K562 (cell line): ENCODE measurements around the gene LY6G6C. TPM values are rescaled to one million over a fixed set of nuclear protein-coding genes. Genes with fewer than 3 reads are reported as not detected.

ENCODE experiments used
- ARHGAP35 ChIP-seq: fragments of 450-650 bp; IDR thresholded peaks from 2 replicates; pipeline ENCODE4 v1.6.1; 2018; ENCODE audit not compliant: partially characterized antibody
- ELF2 ChIP-seq: fragments of 250-450 bp; sonication (Bioruptor Pico); IDR thresholded peaks from 2 replicates; pipeline ENCODE4 v1.5.0; 2021; ENCODE audit warnings: mild to moderate bottlenecking
- GTF2F1 ChIP-seq: IDR thresholded peaks from 2 replicates; pipeline ENCODE4 v1.6.1; 2011; ENCODE audit warnings: low read depth, low read length, improper control_type of control experiment
- KLF1 ChIP-seq: fragments of 450-650 bp; IDR thresholded peaks from 2 replicates; pipeline ENCODE4 v1.6.1; 2016; ENCODE audit warnings: missing genetic modification characterization, missing compliant biosample characterization
- KLF13 ChIP-seq: fragments of 450-650 bp; IDR thresholded peaks from 2 replicates; pipeline ENCODE4 v1.6.1; 2016; ENCODE audit warnings: missing genetic modification characterization, low read depth, mild to moderate bottlenecking, missing compliant biosample characterization, moderate library complexity, borderline replicate concordance
- KLF6 ChIP-seq: fragments of 250-450 bp; sonication (Bioruptor Pico); IDR thresholded peaks from 2 replicates; pipeline ENCODE4 v1.4.0; 2020; ENCODE audit warnings: mild to moderate bottlenecking, moderate library complexity, borderline replicate concordance
- LARP7 ChIP-seq: fragments of 450-650 bp; IDR thresholded peaks from 2 replicates; pipeline ENCODE4 v1.6.1; 2016
- MTA2 ChIP-seq: fragments of 450-650 bp; IDR thresholded peaks from 2 replicates; pipeline ENCODE4 v1.6.1; 2016; ENCODE audit warnings: low read depth
- MTF1 ChIP-seq: fragments of 250-450 bp; sonication (Bioruptor Pico); IDR thresholded peaks from 2 replicates; pipeline ENCODE4 v1.9.0; 2021; ENCODE audit warnings: moderate library complexity, mild to moderate bottlenecking, inconsistent platforms, borderline replicate concordance
- NR1H2 ChIP-seq: sonication (generic); formaldehyde crosslinking; IDR thresholded peaks from 2 replicates; pipeline ENCODE4 v1.4.0; 2020; ENCODE audit warnings: mild to moderate bottlenecking, missing genetic modification reagents
- NRF1 ChIP-seq, 2 experiments: fragments of 450-650 bp; IDR thresholded peaks in 1 of 2; conservative IDR thresholded peaks in 1 of 2; 2 replicates each; pipeline ENCODE4 v1.6.1; 2014; ENCODE audit warnings: mild to moderate bottlenecking in 2 of 2
- OTX1 ChIP-seq: fragments of 450-650 bp; formaldehyde crosslinking; IDR thresholded peaks from 2 replicates; pipeline ENCODE4 v1.4.0; 2022; ENCODE audit warnings: mild to moderate bottlenecking
- PHB ChIP-seq: fragments of 250-450 bp; sonication (Bioruptor Pico); IDR thresholded peaks from 2 replicates; pipeline ENCODE4 v1.5.0; 2021
- PTTG1 ChIP-seq: fragments of 450-650 bp; IDR thresholded peaks from 2 replicates; pipeline ENCODE4 v1.6.1; 2016; ENCODE audit warnings: low read depth, mild to moderate bottlenecking, missing genetic modification characterization, missing compliant biosample characterization
- PYGO2 ChIP-seq: fragments of 450-650 bp; IDR thresholded peaks from 2 replicates; pipeline ENCODE4 v1.6.1; 2016; ENCODE audit warnings: mild to moderate bottlenecking, missing genetic modification characterization, moderate library complexity, missing compliant biosample characterization
- TEAD2 ChIP-seq: fragments of 450-650 bp; IDR thresholded peaks from 2 replicates; pipeline ENCODE4 v1.6.1; 2016; ENCODE audit warnings: missing genetic modification characterization, control low read depth, missing compliant biosample characterization
- TOE1 ChIP-seq, 2 experiments: fragments of 450-650 bp in 1 of 2; sonication (generic) in 1 of 2; formaldehyde crosslinking in 1 of 2; IDR thresholded peaks; 2 replicates each; pipeline versions ENCODE4 v1.7.1 to v1.8.0; 2016 to 2022; ENCODE audit warnings: borderline replicate concordance in 2 of 2, mild to moderate bottlenecking in 2 of 2, antibody characterized with exemption in 1 of 2, inconsistent platforms in 1 of 2, low read depth in 1 of 2, missing genetic modification reagents in 1 of 2, moderate library complexity in 1 of 2
- ZNF551 ChIP-seq: fragments of 250-450 bp; sonication (Bioruptor Pico); IDR thresholded peaks from 2 replicates; pipeline ENCODE4 v1.5.0; 2021; ENCODE audit warnings: mild to moderate bottlenecking, moderate library complexity
- ZNF589 ChIP-seq: fragments of 200-800 bp; sonication (Bioruptor generic); IDR thresholded peaks from 2 replicates; pipeline ENCODE4 v1.6.1; 2016; ENCODE audit warnings: low read depth, missing genetic modification characterization, missing compliant biosample characterization
- ZNF75A ChIP-seq: fragments of 450-650 bp; formaldehyde crosslinking; IDR thresholded peaks from 2 replicates; pipeline ENCODE4 v1.4.0; 2020; ENCODE audit warnings: mild to moderate bottlenecking
- polyA plus RNA-seq, 8 experiments: library from polyadenylated mRNA; depleted of rRNA in 4 of 8; stranded (reverse) in 5 of 8; unstranded in 3 of 8; fragments of >200 nt; fragmentation: Nextera tagmentation in 2 of 8; fragmentation: Illumina TruSeq in 1 of 8; extraction: Ambion mirVana in 2 of 8; extraction: Trizol in 1 of 8; gene quantifications; 2 replicates each; pipeline versions ENCODE4 v1.2.1 to v1.2.3, GENCODE V29; 2011 to 2014; ENCODE audit warnings: inconsistent platforms in 1 of 8, missing spikeins in 1 of 8
- total RNA-seq, 7 experiments: library from RNA; depleted of rRNA in 6 of 7; stranded (reverse); fragments of >200 nt in 6 of 7; fragmentation: Illumina TruSeq in 2 of 7; extraction: Trizol in 2 of 7; gene quantifications; 2 replicates each; pipeline versions ENCODE4 v1.2.1 to v1.2.3, GENCODE V29; 2011 to 2021; ENCODE audit warnings: low replicate concordance in 1 of 7
- TF ChIP-seq, protein P1 (sequence below): sonication (generic); formaldehyde crosslinking; IDR thresholded peaks from 2 replicates; pipeline ENCODE4 v1.8.0; 2023; ENCODE audit warnings: mild to moderate bottlenecking, missing genetic modification reagents
- TF ChIP-seq, protein P2 (sequence below): fragments of 250-450 bp; sonication (Bioruptor Pico); IDR thresholded peaks from 2 replicates; pipeline ENCODE4 v1.5.0; 2021
- TF ChIP-seq, protein P3 (sequence below): fragments of 450-650 bp; formaldehyde crosslinking; IDR thresholded peaks from 2 replicates; pipeline ENCODE4 v1.4.0; 2022; ENCODE audit warnings: mild to moderate bottlenecking, moderate library complexity
- TF ChIP-seq, protein P4 (sequence below): fragments of 250-450 bp; sonication (Bioruptor Pico); IDR thresholded peaks from 2 replicates; pipeline ENCODE4 v1.4.0; 2020; ENCODE audit warnings: mild to moderate bottlenecking, moderate library complexity

LY6G6C gene
- total and polyA plus RNA-seq, 9 of the 15 experiments (the other 6 are each of a cell fraction or from before 2014, with no cell fraction given), result 0.06 to 0.20 TPM; not detected in 7

DNA sequence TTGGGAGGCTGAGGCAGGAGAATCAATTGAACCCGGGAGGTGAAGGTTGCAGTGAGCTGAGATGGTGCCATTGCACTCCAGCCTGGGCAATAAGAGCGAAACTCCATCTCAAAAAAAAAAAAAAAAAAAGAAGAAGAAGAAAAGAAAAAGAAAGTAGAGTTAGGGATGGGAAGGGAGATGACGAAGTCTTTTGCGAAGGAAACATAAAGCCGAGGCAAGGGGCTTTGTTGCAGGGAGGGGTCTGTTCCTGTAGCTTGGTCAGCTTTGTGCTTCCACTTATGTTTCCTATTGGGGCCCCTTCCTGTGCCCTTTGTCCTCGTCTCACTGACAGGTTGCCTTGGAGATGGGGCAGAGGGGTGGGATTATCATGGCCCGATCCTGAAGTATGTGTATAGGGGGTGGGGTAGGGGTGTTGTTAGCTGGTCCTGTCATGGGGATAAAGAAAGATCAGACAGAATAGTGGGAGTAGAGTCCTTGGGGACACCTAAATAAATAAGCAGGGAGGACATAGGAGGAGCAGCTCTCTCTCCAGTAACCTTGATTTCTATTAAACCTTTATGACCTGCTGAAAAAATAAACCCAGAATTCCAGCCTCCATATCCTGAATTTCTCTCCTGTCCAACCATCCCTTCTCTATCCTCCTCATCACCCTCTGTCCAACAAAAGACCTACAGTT lies 15.9 kb upstream of the LY6G6C start (continued):
- TF ChIP-seq PTTG1 (tag) (no peak), GTF2F1 (no peak), KLF6 (CRISPR knock-in tag) (peak; percentile 17; the same call in 1 of the 2 replicates), NRF1 (conservative IDR thresholded peaks at IDR 0.05 in 1 of 2, IDR thresholded peaks at IDR 0.05 in 1 of 2) (no peak), NR1H2 (CRISPR knock-in tag) (0 out of 2 replicates have a peak, but pooled peaks have one; percentile 78), TEAD2 (no peak), PHB (peak; percentile 88; the same call in 1 of the 2 replicates), KLF1 (tag) (no peak), PYGO2 (tag) (peak; percentile 14; the same call in 1 of the 2 replicates), ELF2 (CRISPR knock-in tag) (peak; percentile 75), ZNF589 (CRISPR knock-in tag) (no peak), MTF1 (CRISPR knock-in tag) (no peak), ARHGAP35 (peak; percentile 68), ZNF75A (no peak), ZNF551 (CRISPR knock-in tag) (peak; percentile 67), KLF13 (tag) (0 out of 2 replicates have a peak, but pooled peaks have one; percentile 14), TOE1 (IDR thresholded peaks at IDR 0.05; ENCODE audit: borderline replicate concordance) (no peak), TOE1 (CRISPR knock-in tag; IDR thresholded peaks at IDR 0.05; ENCODE audit: borderline replicate concordance, low read depth) (0 out of 2 replicates have a peak, but pooled peaks have one; percentile 51), LARP7 (peak; percentile 94; the same call in 1 of the 2 replicates), OTX1 (CRISPR knock-in tag) (0 out of 2 replicates have a peak, but pooled peaks have one; percentile 17), MTA2 (no peak)
- TF ChIP-seq, protein P1, sequence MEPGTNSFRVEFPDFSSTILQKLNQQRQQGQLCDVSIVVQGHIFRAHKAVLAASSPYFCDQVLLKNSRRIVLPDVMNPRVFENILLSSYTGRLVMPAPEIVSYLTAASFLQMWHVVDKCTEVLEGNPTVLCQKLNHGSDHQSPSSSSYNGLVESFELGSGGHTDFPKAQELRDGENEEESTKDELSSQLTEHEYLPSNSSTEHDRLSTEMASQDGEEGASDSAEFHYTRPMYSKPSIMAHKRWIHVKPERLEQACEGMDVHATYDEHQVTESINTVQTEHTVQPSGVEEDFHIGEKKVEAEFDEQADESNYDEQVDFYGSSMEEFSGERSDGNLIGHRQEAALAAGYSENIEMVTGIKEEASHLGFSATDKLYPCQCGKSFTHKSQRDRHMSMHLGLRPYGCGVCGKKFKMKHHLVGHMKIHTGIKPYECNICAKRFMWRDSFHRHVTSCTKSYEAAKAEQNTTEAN (CRISPR knock-in tag), result 0 out of 2 replicates have a peak, but pooled peaks have one; percentile 34
- TF ChIP-seq, protein P2, sequence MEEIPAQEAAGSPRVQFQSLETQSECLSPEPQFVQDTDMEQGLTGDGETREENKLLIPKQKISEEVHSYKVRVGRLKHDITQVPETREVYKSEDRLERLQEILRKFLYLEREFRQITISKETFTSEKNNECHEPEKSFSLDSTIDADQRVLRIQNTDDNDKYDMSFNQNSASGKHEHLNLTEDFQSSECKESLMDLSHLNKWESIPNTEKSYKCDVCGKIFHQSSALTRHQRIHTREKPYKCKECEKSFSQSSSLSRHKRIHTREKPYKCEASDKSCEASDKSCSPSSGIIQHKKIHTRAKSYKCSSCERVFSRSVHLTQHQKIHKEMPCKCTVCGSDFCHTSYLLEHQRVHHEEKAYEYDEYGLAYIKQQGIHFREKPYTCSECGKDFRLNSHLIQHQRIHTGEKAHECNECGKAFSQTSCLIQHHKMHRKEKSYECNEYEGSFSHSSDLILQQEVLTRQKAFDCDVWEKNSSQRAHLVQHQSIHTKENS (CRISPR knock-in tag), result 0 out of 2 replicates have a peak, but pooled peaks have one; percentile 72
- TF ChIP-seq, protein P3, sequence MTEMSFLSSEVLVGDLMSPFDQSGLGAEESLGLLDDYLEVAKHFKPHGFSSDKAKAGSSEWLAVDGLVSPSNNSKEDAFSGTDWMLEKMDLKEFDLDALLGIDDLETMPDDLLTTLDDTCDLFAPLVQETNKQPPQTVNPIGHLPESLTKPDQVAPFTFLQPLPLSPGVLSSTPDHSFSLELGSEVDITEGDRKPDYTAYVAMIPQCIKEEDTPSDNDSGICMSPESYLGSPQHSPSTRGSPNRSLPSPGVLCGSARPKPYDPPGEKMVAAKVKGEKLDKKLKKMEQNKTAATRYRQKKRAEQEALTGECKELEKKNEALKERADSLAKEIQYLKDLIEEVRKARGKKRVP (CRISPR knock-in tag), result peak; percentile 45; the same call in 1 of the 2 replicates
- TF ChIP-seq, protein P4, sequence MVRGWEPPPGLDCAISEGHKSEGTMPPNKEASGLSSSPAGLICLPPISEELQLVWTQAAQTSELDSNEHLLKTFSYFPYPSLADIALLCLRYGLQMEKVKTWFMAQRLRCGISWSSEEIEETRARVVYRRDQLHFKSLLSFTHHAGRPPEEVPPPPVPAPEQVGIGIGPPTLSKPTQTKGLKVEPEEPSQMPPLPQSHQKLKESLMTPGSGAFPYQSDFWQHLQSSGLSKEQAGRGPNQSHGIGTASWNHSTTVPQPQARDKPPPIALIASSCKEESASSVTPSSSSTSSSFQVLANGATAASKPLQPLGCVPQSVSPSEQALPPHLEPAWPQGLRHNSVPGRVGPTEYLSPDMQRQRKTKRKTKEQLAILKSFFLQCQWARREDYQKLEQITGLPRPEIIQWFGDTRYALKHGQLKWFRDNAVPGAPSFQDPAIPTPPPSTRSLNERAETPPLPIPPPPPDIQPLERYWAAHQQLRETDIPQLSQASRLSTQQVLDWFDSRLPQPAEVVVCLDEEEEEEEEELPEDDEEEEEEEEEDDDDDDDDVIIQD (CRISPR knock-in tag), result no peak
